ENCODE results near the gene SORCS2. TPM values are rescaled to one million over a fixed set of nuclear protein-coding genes. Genes with fewer than 3 reads are reported as not detected.

Gene SORCS2
- total RNA-seq, 6 experiments from 2014 or later, result 0.18 to 6.2 (median 3.1) TPM

GRCh38 chr4:7537853-7538400 lies 345.6 kb downstream of the SORCS2 start:
- no peak overlapping the region for H3K4me3 ChIP-seq
- H3K4me1 ChIP-seq, result peaks cover 0 to 9% (median 4%) of the 10 kb centered on the region in 4 donors
- H3K9me3 ChIP-seq, result no peaks in the 10 kb centered on the region
- no peak for DNase-seq
- no peak overlapping the region for H3K27ac ChIP-seq
- intact Hi-C loops (cut with DNase I), result no loop called here
- WGBS (ENCODE audit: insufficient coverage, low coverage, low lambda C conversion rate, missing lambda C conversion rate), result 35% methylated on average over 4 of the region's 8 CpGs
- H3K27me3 ChIP-seq, result no peaks in the 10 kb centered on the region
- H3K36me3 ChIP-seq, result no peaks in the 10 kb centered on the region
- ATAC-seq, result peak; percentile 55 to 78 (median 70)
- TF ChIP-seq POLR2A (IDR thresholded peaks at IDR 0.05), result no peak
- TF ChIP-seq CTCF (IDR thresholded peaks at IDR 0.05), result no peak

GRCh38 chr4:7538518-7538917 lies 346.2 kb downstream of the SORCS2 start:
- intact Hi-C loops (cut with DNase I), result no loop called here
- H3K27me3 ChIP-seq, result no peaks in the 10 kb centered on the region
- TF ChIP-seq POLR2A (IDR thresholded peaks at IDR 0.05) (no peak), CTCF (IDR thresholded peaks at IDR 0.05) (no peak)
- no peaks in the 10 kb centered on the region for H3K36me3 ChIP-seq
- DNase-seq (no peak), ATAC-seq (no peak)
- peaks cover 0 to 9% (median 4%) of the 10 kb centered on the region in 4 donors for H3K4me1 ChIP-seq
- no peaks in the 10 kb centered on the region for H3K9me3 ChIP-seq
- no peak overlapping the region for H3K27ac ChIP-seq
- H3K4me3 ChIP-seq, result no peak overlapping the region
- 80% methylated on average over 7 of the region's 8 CpGs for WGBS (ENCODE audit: insufficient coverage, low coverage, low lambda C conversion rate, missing lambda C conversion rate)

GRCh38 chr4:7539186-7539585 lies 346.8 kb downstream of the SORCS2 start:
- intact Hi-C loops (cut with DNase I), result no loop called here
- DNase-seq (no peak), ATAC-seq (peak in 1 of 4 donors; percentile 51)
- Histone ChIP-seq H3K4me1 (peaks cover 0 to 9% (median 4%) of the 10 kb centered on the region in 4 donors), H3K27me3 (no peaks in the 10 kb centered on the region), H3K4me3 (no peak overlapping the region), H3K27ac (no peak overlapping the region), H3K9me3 (no peaks in the 10 kb centered on the region), H3K36me3 (no peaks in the 10 kb centered on the region)
- TF ChIP-seq POLR2A (IDR thresholded peaks at IDR 0.05) (no peak), CTCF (IDR thresholded peaks at IDR 0.05) (no peak)
- WGBS (ENCODE audit: insufficient coverage, low coverage, low lambda C conversion rate, missing lambda C conversion rate), result 0% methylated on average over 1 of the region's 3 CpGs

- TF ChIP-seq POLR2A (IDR thresholded peaks at IDR 0.05) (no peak), CTCF (IDR thresholded peaks at IDR 0.05) (no peak)
- H3K36me3 ChIP-seq, result no peaks in the 10 kb centered on the region
- ATAC-seq, result peak in 2 of 4 donors; percentile 9 to 55
- intact Hi-C loops (cut with DNase I), result no loop called here
- peaks cover 0 to 9% (median 4%) of the 10 kb centered on the region in 4 donors for H3K4me1 ChIP-seq
- no peak overlapping the region for H3K4me3 ChIP-seq
- DNase-seq, result no peak
- no peak overlapping the region for H3K27ac ChIP-seq
- 40% methylated on average over 5 of the region's 9 CpGs for WGBS (ENCODE audit: insufficient coverage, low coverage, low lambda C conversion rate, missing lambda C conversion rate)
- H3K27me3 ChIP-seq, result no peaks in the 10 kb centered on the region
- no peaks in the 10 kb centered on the region for H3K9me3 ChIP-seq
Measured at GRCh38 chr4:7539659-7540058, 347.3 kb downstream of the SORCS2 start.

Measured in right lobe of liver (tissue), 6 donors.